Measurements from ENCODE around the gene ZBTB44. TPM values are rescaled to one million over a fixed set of nuclear protein-coding genes. Genes with fewer than 3 reads are reported as not detected.
"Not testable (repeated sequence)": the region's sequence is repeated elsewhere in the genome, so short reads cannot be mapped to it uniquely, and the experiment has no call there.

ZBTB44 gene
- total RNA-seq, 1 donor, result 45.8 TPM

DNA sequence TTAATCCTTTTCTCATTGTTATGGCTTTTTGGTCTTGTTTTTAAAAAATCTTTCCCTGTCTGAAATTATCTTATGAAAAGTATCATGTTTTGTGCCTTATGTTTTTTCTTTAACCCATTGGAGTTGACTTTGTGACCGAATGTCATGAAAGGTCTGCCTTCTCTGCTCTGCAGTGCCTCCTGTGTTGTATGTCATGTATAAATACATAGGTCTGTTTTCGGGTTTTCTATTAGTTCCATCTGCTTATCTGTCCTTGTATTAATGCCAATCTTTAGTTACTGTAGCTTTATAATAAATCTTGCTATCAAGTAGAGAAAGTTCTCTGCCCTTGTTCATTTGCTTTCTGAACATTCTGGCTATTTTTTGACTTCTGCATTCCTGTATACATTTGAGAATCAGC is 73.0 kb downstream of the ZBTB44 start:
- H3K4me3 ChIP-seq (ENCODE audit: low read depth, low read length), result no peak overlapping the region
- no peak for DNase-seq (ENCODE audit: low read depth)
- TF ChIP-seq, protein P1, sequence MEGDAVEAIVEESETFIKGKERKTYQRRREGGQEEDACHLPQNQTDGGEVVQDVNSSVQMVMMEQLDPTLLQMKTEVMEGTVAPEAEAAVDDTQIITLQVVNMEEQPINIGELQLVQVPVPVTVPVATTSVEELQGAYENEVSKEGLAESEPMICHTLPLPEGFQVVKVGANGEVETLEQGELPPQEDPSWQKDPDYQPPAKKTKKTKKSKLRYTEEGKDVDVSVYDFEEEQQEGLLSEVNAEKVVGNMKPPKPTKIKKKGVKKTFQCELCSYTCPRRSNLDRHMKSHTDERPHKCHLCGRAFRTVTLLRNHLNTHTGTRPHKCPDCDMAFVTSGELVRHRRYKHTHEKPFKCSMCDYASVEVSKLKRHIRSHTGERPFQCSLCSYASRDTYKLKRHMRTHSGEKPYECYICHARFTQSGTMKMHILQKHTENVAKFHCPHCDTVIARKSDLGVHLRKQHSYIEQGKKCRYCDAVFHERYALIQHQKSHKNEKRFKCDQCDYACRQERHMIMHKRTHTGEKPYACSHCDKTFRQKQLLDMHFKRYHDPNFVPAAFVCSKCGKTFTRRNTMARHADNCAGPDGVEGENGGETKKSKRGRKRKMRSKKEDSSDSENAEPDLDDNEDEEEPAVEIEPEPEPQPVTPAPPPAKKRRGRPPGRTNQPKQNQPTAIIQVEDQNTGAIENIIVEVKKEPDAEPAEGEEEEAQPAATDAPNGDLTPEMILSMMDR (IDR thresholded peaks at IDR 0.05; ENCODE audit: insufficient read depth, low read length), result no peak

DNA sequence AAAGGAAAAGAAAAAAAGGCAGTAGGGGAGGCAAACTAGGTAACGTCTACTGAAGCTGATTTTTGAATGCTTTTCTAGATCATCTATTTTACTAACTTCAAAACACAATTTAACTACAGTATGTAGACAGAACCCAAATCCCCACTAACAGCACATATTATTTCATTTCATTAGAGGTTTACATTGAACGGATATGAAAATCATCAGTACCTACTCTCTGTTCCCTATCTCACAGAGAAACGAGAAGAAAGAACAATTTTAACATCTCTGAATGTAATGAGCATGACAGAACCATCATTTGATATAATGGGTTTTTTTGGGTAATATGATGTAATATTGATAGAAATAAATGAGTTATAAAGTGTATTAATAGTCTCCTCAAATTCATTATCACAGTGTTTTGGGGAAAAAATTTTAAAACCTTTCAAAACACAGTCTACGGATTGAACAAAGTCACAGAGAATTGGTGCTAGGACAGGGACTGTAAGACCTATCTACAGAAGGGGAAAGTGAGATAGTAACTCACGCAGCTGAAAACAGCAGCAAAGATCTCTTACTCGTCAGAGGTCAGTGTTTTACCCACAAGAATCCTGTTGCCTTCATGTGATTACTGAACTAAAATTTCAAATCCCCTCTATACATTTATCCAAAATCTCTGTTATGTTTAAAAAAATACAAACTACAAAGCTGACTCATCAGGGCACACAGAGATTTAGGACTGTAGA is 77.3 kb downstream of the ZBTB44 start:
- TF ChIP-seq, protein P1 (IDR thresholded peaks at IDR 0.05; ENCODE audit: insufficient read depth, low read length), result no peak
- no peak for DNase-seq (ENCODE audit: low read depth)
- no peak overlapping the region for H3K4me3 ChIP-seq (ENCODE audit: low read depth, low read length)

DNA sequence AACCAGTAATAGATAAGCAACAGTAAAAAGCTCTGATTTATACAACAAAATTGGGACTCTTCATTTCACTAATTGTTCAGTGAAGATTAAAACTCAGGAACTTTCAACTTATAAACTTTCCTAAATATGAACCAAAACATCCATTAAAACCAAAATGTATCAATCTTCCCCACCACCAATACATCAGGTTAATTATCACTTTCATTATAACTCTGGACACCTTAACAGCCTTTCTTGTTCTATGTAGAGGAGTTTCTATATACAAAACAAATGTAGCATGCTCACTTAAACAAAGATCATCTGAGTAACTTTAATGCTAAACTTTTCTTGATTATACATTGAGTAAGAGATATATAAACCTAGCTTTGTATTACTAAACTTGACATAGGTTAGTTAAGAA is 80.4 kb downstream of the ZBTB44 start:
- TF ChIP-seq, protein P1 (IDR thresholded peaks at IDR 0.05; ENCODE audit: insufficient read depth, low read length), result no peak
- H3K4me3 ChIP-seq (ENCODE audit: low read depth, low read length), result no peak overlapping the region
- no peak for DNase-seq (ENCODE audit: low read depth)

DNA sequence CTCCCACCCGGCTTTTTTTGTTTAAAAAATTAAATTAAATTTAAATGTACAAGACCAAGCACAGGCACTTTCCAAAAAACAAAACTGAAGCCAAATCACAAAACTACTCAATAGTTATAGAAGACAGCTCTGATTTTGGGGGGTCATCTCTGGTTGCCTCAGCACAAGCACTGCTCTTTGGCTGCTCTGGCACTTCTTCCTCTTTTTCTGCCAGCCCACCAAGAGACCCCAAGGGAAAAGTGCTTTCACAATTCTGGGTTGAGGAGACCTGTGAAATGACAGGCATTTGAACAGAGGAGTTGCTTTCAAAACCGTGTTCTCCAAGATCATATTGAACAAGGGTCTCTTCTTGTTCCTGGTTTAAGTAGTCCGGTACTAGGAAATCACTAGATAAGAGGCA is 80.8 kb downstream of the ZBTB44 start:
- DNase-seq (ENCODE audit: low read depth); H3K4me3 ChIP-seq (ENCODE audit: low read depth, low read length): not testable (repeated sequence)

DNA sequence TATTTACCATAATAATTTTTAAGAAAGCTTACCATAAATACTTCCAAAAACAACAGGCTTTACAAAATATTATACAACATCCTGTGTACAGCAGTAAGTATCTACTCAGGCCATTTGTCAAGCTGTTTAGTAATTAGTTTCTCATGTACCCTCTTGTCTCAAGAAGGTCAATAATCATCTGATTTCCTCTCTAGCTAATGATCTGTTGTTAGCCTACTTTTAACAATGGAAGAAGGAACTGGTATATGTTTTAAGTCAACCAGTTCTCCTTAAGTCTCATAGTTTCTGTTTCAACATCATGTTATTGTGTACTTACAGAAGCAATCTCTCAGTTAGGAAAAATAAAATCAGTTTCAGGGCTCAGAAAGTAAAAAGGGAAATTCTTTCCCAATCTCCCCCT is 81.2 kb downstream of the ZBTB44 start:
- DNase-seq (ENCODE audit: low read depth); H3K4me3 ChIP-seq (ENCODE audit: low read depth, low read length): not testable (repeated sequence)

DNA sequence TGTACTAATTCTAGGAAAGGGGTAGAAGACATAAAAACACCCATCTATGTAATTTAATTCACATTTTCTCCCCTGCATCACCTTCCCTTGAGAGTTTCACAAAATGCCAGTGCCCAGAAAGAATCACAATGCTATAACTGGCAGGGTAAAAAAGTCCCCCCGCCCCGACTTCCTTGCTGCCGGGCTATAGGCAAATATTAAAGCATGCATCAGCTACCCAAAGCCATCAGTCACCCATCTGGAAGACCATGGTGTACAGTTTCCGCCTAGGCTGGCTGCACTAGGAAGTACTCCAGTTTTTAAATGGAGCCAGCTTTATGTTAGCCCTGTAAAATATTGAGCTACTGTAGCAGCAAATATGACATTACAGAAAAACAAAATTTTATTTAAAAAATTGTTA is 87.3 kb downstream of the ZBTB44 start:
- TF ChIP-seq, protein P1 (IDR thresholded peaks at IDR 0.05; ENCODE audit: insufficient read depth, low read length), result no peak
- no peak for DNase-seq (ENCODE audit: low read depth)

DNA sequence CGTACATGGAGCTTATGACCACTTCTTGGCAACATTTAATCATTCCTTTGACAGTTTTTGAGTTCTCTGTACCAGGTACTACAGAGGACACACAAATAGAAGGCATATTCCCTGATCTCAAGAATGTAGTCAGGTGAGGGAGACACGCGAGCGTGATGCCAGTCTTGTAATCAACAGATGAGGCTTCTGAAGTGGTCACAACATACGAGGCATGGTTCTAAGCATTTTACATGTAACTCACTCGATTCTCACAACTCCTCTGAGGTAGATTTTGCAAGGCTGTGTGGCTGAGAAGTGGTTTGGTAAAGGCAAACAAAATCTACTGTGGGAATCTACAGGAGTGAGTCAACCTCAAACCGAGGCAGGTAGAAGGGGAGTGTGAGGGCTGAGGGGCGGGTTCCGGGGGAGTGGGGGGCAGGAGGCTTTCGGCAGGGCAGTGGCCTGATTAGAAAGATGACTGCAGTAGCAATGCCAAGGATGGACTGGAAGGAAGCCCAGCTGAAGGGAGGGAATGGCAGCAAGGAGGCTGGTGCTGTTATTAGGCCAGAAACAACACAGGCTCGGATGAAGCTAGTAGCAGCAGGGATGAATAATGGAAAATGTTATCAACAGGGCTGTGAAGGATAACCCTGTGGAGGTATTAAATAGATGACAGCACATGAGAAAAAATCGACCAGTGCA is 91.3 kb downstream of the ZBTB44 start:
- peak; percentile 12 for DNase-seq (ENCODE audit: low read depth)
- no peak overlapping the region for H3K4me3 ChIP-seq (ENCODE audit: low read depth, low read length)
- TF ChIP-seq, protein P1 (IDR thresholded peaks at IDR 0.05; ENCODE audit: insufficient read depth, low read length), result no peak

More for the DNA sequence above, 87.3 kb downstream of the ZBTB44 start:
- no peak overlapping the region for H3K4me3 ChIP-seq (ENCODE audit: low read depth, low read length)

Measured in fibroblast of the aortic adventitia (primary cell).